Neural crest cell (in vitro differentiated cells): ENCODE data around the gene FLOT1. TPM values are rescaled to one million over a fixed set of nuclear protein-coding genes. Genes with fewer than 3 reads are reported as not detected.
"Not testable (repeated sequence)": the region's sequence is repeated elsewhere in the genome, so short reads cannot be mapped to it uniquely, and the experiment has no call there.

Source experiments
- DNase-seq: peaks from one replicate; pipeline ENCODE4 v3.0.0; 2021; ENCODE audit warnings: low read depth, mixed read lengths, low spot score
- H3K27ac Mint-ChIP-seq: one replicate; pipeline ENCODE4 v1.8.0; 2021; ENCODE audit warnings: mild to moderate bottlenecking, mixed read lengths; ENCODE audit not compliant: unreplicated experiment
- H3K27me3 Mint-ChIP-seq: 2 replicates; pipeline ENCODE4 v1.8.0; 2021; ENCODE audit warnings: low read depth, mild to moderate bottlenecking, mixed read lengths
- H3K36me3 Mint-ChIP-seq: 2 replicates; pipeline ENCODE4 v1.8.0; 2021; ENCODE audit warnings: low read depth, mild to moderate bottlenecking, mixed read lengths
- H3K4me1 Mint-ChIP-seq: 2 replicates; pipeline ENCODE4 v1.8.0; 2021; ENCODE audit warnings: mixed read lengths
- H3K4me3 Mint-ChIP-seq: one replicate; pipeline ENCODE4 v1.8.0; 2021; ENCODE audit warnings: mild to moderate bottlenecking, mixed read lengths
- H3K9me3 Mint-ChIP-seq: 2 replicates; pipeline ENCODE4 v1.8.0; 2021; ENCODE audit warnings: mixed read lengths
- total RNA-seq: library from RNA; stranded (reverse); gene quantifications from 2 replicates; pipeline ENCODE4 v1.2.1, GENCODE V29; 2021
- TF ChIP-seq, protein P1 (sequence below): fragments of 200-600 bp; sonication (generic); conservative IDR thresholded peaks from 2 replicates; pipeline ENCODE4 v1.5.0; 2021; ENCODE audit warnings: antibody characterized with exemption, mild to moderate bottlenecking

Gene FLOT1
- total RNA-seq, 1 donor from 2014 or later = 100 TPM

DNA sequence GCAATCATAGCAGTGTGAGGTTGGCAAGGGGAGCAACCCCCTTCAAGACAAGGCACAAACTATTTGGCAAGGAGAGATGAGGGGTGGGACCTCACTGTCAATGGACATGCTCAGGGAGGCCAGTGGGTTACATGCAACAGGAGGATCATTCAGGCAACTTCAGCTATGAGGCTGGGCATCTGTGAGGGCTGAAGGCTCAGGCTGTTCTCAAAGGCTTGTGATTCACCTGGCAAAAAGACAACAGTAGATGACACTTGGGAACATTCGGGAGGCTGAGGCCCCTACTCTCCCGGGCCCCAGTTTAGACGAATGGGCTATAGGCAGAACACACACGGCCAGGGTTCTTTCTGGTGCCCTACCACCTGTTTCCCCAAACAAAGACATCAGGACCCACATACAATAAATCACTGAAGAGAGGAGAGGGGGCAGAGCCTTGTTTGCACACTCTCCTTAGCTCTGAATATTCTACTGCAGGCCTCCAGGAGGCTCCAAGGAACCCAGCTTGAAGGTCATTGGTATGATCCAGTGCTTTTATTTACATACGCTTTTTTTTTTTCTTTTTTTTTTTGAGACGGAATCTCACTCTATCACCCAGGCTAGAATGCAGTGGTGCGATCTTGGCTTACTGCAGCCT, 14.4 kb downstream of the FLOT1 start:
- Mint-ChIP-seq H3K4me3 (peak overlapping the region; percentile 99), H3K36me3 (peaks cover 43% of the 10 kb centered on the region), H3K4me1 (peaks cover 51% of the 10 kb centered on the region), H3K27ac (no peak overlapping the region), H3K27me3 (peaks cover 46% of the 10 kb centered on the region), H3K9me3 (peaks cover 2% of the 10 kb centered on the region)
- TF ChIP-seq, protein P1, sequence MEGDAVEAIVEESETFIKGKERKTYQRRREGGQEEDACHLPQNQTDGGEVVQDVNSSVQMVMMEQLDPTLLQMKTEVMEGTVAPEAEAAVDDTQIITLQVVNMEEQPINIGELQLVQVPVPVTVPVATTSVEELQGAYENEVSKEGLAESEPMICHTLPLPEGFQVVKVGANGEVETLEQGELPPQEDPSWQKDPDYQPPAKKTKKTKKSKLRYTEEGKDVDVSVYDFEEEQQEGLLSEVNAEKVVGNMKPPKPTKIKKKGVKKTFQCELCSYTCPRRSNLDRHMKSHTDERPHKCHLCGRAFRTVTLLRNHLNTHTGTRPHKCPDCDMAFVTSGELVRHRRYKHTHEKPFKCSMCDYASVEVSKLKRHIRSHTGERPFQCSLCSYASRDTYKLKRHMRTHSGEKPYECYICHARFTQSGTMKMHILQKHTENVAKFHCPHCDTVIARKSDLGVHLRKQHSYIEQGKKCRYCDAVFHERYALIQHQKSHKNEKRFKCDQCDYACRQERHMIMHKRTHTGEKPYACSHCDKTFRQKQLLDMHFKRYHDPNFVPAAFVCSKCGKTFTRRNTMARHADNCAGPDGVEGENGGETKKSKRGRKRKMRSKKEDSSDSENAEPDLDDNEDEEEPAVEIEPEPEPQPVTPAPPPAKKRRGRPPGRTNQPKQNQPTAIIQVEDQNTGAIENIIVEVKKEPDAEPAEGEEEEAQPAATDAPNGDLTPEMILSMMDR = peak; percentile 30
- DNase-seq = no peak

GRCh38 chr6:30726506-30727413, 15.7 kb downstream of the FLOT1 start:
- TF ChIP-seq, protein P1 = no peak
- DNase-seq = no peak
- Mint-ChIP-seq H3K4me1 (peaks cover 52% of the 10 kb centered on the region), H3K4me3 (peak overlapping the region; percentile 99), H3K27ac (no peak overlapping the region), H3K9me3 (peaks cover 2% of the 10 kb centered on the region), H3K27me3 (peaks cover 55% of the 10 kb centered on the region), H3K36me3 (peaks cover 52% of the 10 kb centered on the region)

DNA sequence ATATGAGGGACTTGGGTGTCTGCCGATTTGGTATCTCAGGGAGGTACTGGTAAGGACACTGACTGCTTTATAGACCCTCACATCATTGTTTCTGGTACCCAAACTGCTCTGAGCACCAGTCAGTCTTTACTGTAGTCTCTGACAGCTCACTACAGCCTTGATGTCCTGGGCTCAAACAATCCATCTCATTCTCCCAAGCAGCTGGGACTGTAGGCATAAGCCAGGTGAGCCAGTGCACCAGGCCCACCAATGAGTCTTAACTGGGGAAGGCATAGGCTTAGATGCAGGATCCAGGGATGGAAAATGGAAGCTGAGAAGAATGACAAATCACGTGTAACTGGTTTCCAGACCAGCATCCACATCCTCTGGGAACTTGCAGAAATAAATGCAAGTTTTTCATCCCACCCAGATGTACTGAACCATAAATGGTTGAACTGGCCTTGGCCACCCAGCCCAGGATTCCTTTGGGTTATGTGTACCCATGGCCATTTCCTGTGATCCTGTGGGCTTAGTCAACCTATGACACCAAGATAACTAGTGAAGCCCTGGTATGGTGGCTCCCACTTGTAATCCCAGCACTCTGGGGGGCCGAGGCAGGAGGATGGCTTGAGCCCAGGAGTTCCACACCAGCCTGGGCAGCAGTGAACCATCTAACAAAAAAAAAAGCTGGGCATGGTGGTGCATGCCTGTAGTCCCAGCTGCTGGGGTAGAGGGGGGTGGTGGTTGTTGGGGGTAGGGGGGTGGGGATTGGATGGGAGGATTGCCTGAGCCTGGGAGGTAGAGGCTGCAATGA, 16.6 kb downstream of the FLOT1 start:
- Mint-ChIP-seq H3K9me3 (peaks cover 2% of the 10 kb centered on the region), H3K4me1 (peaks cover 55% of the 10 kb centered on the region), H3K36me3 (peaks cover 58% of the 10 kb centered on the region), H3K27ac (no peak overlapping the region), H3K27me3 (peaks cover 61% of the 10 kb centered on the region), H3K4me3 (peak overlapping the region; percentile 99)
- DNase-seq = no peak
- TF ChIP-seq, protein P1 = no peak

DNA sequence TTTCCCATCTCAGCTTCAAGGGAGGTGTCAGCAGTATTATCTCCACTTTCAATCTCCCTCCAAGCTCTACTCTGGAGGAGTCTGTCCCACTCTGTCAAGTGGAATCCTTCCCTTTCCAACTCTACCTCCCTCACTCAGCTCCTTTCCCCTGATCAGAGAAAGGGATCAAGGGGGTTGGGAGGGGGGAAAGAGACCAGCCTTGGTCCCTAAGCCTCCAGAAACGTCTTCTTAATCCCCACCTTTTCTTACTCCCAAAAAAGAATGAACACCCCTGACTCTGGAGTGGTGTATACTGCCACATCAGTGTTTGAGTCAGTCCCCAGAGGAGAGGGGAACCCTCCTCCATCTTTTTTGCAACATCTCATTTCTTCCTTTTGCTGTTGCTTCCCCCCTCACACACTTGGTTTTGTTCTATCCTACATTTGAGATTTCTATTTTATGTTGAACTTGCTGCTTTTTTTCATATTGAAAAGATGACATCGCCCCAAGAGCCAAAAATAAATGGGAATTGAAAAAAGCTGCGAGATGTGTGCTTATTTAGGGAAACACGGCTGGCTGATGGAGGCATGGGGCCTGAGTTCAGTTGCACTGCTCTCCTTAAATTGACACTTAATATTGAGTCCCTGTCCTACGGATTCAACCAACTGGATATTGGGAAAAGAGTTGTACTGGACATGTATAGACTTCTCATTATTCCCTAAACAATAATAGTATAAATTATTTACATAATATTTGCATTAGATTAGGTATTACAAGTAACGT, 17.4 kb downstream of the FLOT1 start:
- Mint-ChIP-seq H3K27ac (no peak overlapping the region), H3K9me3 (peaks cover 2% of the 10 kb centered on the region), H3K4me3 (peak overlapping the region; percentile 99), H3K4me1 (peaks cover 50% of the 10 kb centered on the region), H3K36me3 (peaks cover 58% of the 10 kb centered on the region), H3K27me3 (peaks cover 64% of the 10 kb centered on the region)
- no peak for DNase-seq
- TF ChIP-seq, protein P1 = no peak

GRCh38 chr6:30723843-30724741, 18.4 kb downstream of the FLOT1 start:
- H3K27ac Mint-ChIP-seq = peak overlapping the region; percentile 95
- H3K9me3 Mint-ChIP-seq, DNase-seq: not testable (repeated sequence)
- H3K4me1 Mint-ChIP-seq = peaks cover 57% of the 10 kb centered on the region
- peaks cover 67% of the 10 kb centered on the region for H3K27me3 Mint-ChIP-seq
- peak overlapping the region; percentile 99 for H3K4me3 Mint-ChIP-seq
- peaks cover 55% of the 10 kb centered on the region for H3K36me3 Mint-ChIP-seq

DNA sequence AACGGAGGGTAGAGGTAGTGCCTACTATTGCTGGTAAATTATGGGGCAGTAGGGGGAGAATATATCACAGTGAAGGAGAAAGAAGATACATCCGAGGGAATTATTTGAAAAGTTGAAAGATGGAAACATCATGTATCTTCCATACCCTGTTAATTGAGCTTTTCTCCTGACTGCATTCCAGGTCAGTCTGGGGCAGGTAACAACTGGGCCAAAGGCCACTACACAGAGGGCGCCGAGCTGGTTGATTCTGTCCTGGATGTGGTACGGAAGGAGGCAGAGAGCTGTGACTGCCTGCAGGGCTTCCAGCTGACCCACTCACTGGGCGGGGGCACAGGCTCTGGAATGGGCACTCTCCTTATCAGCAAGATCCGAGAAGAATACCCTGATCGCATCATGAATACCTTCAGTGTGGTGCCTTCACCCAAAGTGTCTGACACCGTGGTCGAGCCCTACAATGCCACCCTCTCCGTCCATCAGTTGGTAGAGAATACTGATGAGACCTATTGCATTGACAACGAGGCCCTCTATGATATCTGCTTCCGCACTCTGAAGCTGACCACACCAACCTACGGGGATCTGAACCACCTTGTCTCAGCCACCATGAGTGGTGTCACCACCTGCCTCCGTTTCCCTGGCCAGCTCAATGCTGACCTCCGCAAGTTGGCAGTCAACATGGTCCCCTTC, 19.2 kb downstream of the FLOT1 start:
- peaks cover 64% of the 10 kb centered on the region for H3K4me1 Mint-ChIP-seq
- H3K27me3 Mint-ChIP-seq = peaks cover 66% of the 10 kb centered on the region
- H3K27ac Mint-ChIP-seq = peak overlapping the region; percentile 28
- peak overlapping the region; percentile 99 for H3K4me3 Mint-ChIP-seq
- H3K36me3 Mint-ChIP-seq = peaks cover 55% of the 10 kb centered on the region
- DNase-seq, H3K9me3 Mint-ChIP-seq: not testable (repeated sequence)
